Measurements from ENCODE around the gene ARL16. TPM values are rescaled to one million over a fixed set of nuclear protein-coding genes. Genes with fewer than 3 reads are reported as not detected.

ARL16 gene
- total and polyA plus RNA-seq, 2 of the 8 experiments (the other 6 are each of a cell fraction or from before 2014, with no cell fraction given) = 37.0 to 60.8 TPM

DNA sequence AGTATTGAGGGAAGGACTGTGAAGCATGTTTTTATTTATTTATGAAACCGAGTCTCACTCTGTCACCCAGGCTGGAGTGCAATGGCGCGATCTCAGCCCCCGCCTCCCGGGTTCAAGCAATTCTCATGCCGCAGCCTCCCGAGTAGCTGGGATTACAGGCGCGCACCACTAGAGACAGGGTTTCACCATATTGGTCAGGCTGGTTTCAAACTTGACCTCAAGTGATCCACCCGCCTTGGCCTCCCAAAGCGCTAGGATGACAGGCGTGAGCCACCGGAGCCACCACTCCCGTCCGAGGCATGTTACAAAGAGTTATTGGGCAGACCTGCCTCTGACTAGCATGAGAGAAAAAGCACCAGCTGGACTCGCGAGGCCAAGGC lies 22.6 kb upstream of the ARL16 start:
- FAIRE-seq (no peak), DNase-seq (ENCODE audit: low read depth in 1 of 2, low spot score in 2 of 2) (no peak)
- Histone ChIP-seq H3K18ac (ENCODE audit: extremely low read depth, low read length) (no peak overlapping the region), H3K14ac (ENCODE audit: insufficient read length) (no peak overlapping the region), H2AK5ac (ENCODE audit: low read depth, low read length) (no peak overlapping the region), H3K9me3 (ENCODE audit: insufficient read depth in 2 of 2, low read depth in 1 of 2, low read length in 1 of 2) (no peaks in the 10 kb centered on the region), H3K36me3 (ENCODE audit: control insufficient read depth in 2 of 4, insufficient read depth in 4 of 4, low read length in 3 of 4) (peaks cover 20 to 30% (median 26%) of the 10 kb centered on the region in 4 experiments), H3K56ac (replicated peaks; ENCODE audit: insufficient read length, low read depth, low read length) (no peak overlapping the region), H4K20me1 (replicated peaks in 1 of 2; ENCODE audit: control insufficient read depth in 1 of 2, insufficient read depth in 2 of 2, low read length in 2 of 2) (peaks cover 6 to 8% of the 10 kb centered on the region in 2 experiments), H2AFZ (ENCODE audit: low read length) (no peak overlapping the region), H3K4me2 (ENCODE audit: insufficient read depth in 1 of 2, low read depth in 2 of 2, low read length in 2 of 2) (no peak overlapping the region), H3K23ac (ENCODE audit: insufficient read length) (no peak overlapping the region), H2BK15ac (ENCODE audit: low read length) (no peak overlapping the region), H3K4ac (replicated peaks; ENCODE audit: insufficient read length, low read depth, low read length) (no peak overlapping the region), H3K79me1 (ENCODE audit: low read depth, low read length) (peaks cover 14% of the 10 kb centered on the region), H2BK120ac (replicated peaks; ENCODE audit: low read depth, low read length) (no peak overlapping the region), H4K91ac (replicated peaks; ENCODE audit: insufficient read length, low read length) (no peak overlapping the region), H2BK12ac (ENCODE audit: low read depth, low read length) (no peak overlapping the region), H3K27ac (ENCODE audit: low read depth, low read length) (no peak overlapping the region), H4K5ac (ENCODE audit: insufficient read length, low read depth, low read length) (no peak overlapping the region), H2BK5ac (ENCODE audit: low read depth, low read length) (no peak overlapping the region), H3K27me3 (replicated peaks in 1 of 4; ENCODE audit: control insufficient read depth in 3 of 4, extremely low read depth in 1 of 4, insufficient read depth in 3 of 4, low read length in 3 of 4) (no peaks in the 10 kb centered on the region; a peak in 1 of 7 replicates), H3K9ac (replicated peaks in 1 of 4; ENCODE audit: extremely low read depth in 1 of 4, low read depth in 3 of 4, low read length in 3 of 4) (no peak overlapping the region), H3K79me2 (ENCODE audit: control insufficient read depth in 1 of 2, insufficient read depth in 2 of 2, low read length in 2 of 2) (peaks cover 9 to 38% of the 10 kb centered on the region in 2 experiments; a peak in 3 of 4 replicates), H4K8ac (ENCODE audit: extremely low read depth, insufficient read depth, low read length) (no peak overlapping the region), H3K4me1 (replicated peaks in 1 of 4; ENCODE audit: control insufficient read depth in 3 of 4, insufficient read depth in 4 of 4, low read length in 3 of 4) (peaks cover 0 to 27% (median 18%) of the 10 kb centered on the region in 4 experiments; a peak in 5 of 7 replicates), H2BK20ac (ENCODE audit: low read length) (no peak overlapping the region), H3K23me2 (ENCODE audit: low read depth, low read length) (peaks cover 18% of the 10 kb centered on the region), H3K4me3 (ENCODE audit: extremely low read depth in 1 of 4, insufficient read depth in 2 of 4, low read depth in 3 of 4, low read length in 4 of 4) (no peak overlapping the region)
- TF ChIP-seq RFX5 (IDR thresholded peaks at IDR 0.05; ENCODE audit: borderline replicate concordance, low read depth, low read length) (no peak), ZNF274 (IDR thresholded peaks at IDR 0.05; ENCODE audit: borderline replicate concordance, extremely low read depth, low read length) (no peak), JUND (IDR thresholded peaks at IDR 0.05; ENCODE audit: low read length) (no peak), HDAC2 (IDR thresholded peaks at IDR 0.05; ENCODE audit: borderline replicate concordance in 1 of 2, low read depth in 2 of 2, low read length in 2 of 2) (no peak), JUN (IDR thresholded peaks at IDR 0.05; ENCODE audit: low read depth, low read length) (no peak), BACH1 (IDR thresholded peaks at IDR 0.05; ENCODE audit: low read length) (no peak), BRCA1 (IDR thresholded peaks at IDR 0.05; ENCODE audit: low read depth, low read length) (no peak), SIX5 (IDR thresholded peaks at IDR 0.05; ENCODE audit: low read depth, low read length) (no peak), SIN3A (conservative IDR thresholded peaks at IDR 0.05 in 1 of 2, IDR thresholded peaks at IDR 0.05 in 1 of 2; ENCODE audit: low read depth in 1 of 2, low read length in 2 of 2) (no peak)
- CTCF ChIA-PET (ENCODE audit: partially characterized antibody) = interaction anchor here (1.3 to 1.9 kb wide), 3 partner anchors 10 to 34 kb away, joined by 4 to 8 read pairs (median 6); no protein-coding TSS in a partner anchor
- WGBS, 2 experiments (ENCODE audit: extremely low coverage in 1 of 2, insufficient coverage in 1 of 2, insufficient read length in 1 of 2, insufficient replicate concordance in 2 of 2, low coverage in 1 of 2, low lambda C conversion rate in 2 of 2, missing lambda C conversion rate in 1 of 2) = 94% methylated on average over 17 of the region's 17 CpGs; no CpG with 5 or more reads in 1 of the 2 experiments
- POLR2A ChIA-PET (ENCODE audit: partially characterized antibody) = interaction anchor here (1.2 to 17.2 kb wide), 5 partner anchors 17 to 127 kb away, joined by 5 to 436 read pairs (median 6); partner anchors contain the start of genes ARL16, HGS, MCRIP1 and SLC25A10
